Activated CD8-positive, alpha-beta memory T cell treated with anti-CD3 and anti-CD28 coated beads, Interleukin-2, amount 10 ng/mL, durations not matched to agents 7 days and 5 days (primary cell): ENCODE measurements around the gene PHF23. TPM values are rescaled to one million over a fixed set of nuclear protein-coding genes. Genes with fewer than 3 reads are reported as not detected.

Experiments used
- ATAC-seq: fragments of 150-1000 bp; cut with Tn5 transposase; one replicate; pipeline ENCODE4 v1.10.0; 2021; ENCODE audit warnings: moderate library complexity
- CTCF ChIA-PET: fragments of 350-600 bp; sonication (Branson Sonifier 250); formaldehyde crosslinking; loops from one replicate; lab custom pipeline; 2021; ENCODE audit warnings: antibody characterized with exemption; lab: Charles Lee
- DNase-seq: peaks from one replicate; pipeline ENCODE4 v3.0.0-alpha.2; 2020
- H3K27ac Mint-ChIP-seq: one replicate; pipeline ENCODE4 v1.8.0; 2021; ENCODE audit warnings: mild to moderate bottlenecking, mixed read lengths
- H3K27me3 Mint-ChIP-seq: one replicate; pipeline ENCODE4 v1.8.0; 2021; ENCODE audit warnings: mixed read lengths
- H3K36me3 Mint-ChIP-seq: one replicate; pipeline ENCODE4 v1.8.0; 2021; ENCODE audit warnings: mild to moderate bottlenecking, mixed read lengths
- H3K4me1 Mint-ChIP-seq: one replicate; pipeline ENCODE4 v1.8.0; 2021; ENCODE audit warnings: mixed read lengths
- H3K4me3 Mint-ChIP-seq: one replicate; pipeline ENCODE4 v1.8.0; 2021; ENCODE audit warnings: mild to moderate bottlenecking, moderate library complexity, mixed read lengths
- H3K9me3 Mint-ChIP-seq: one replicate; pipeline ENCODE4 v1.8.0; 2022; ENCODE audit warnings: low read depth, mixed read lengths
- total RNA-seq, 2 experiments: library from RNA; stranded (reverse); gene quantifications; one replicate each; pipeline ENCODE4 v1.2.3, GENCODE V29; 2021

The PHF23 gene
- total RNA-seq, 2 experiments from 2014 or later, result 42.1 to 53.2 TPM

- DNase-seq, result no peak
- no peaks in the 10 kb centered on the region for H3K9me3 Mint-ChIP-seq
- no peak for ATAC-seq
- H3K36me3 Mint-ChIP-seq, result peaks cover 10% of the 10 kb centered on the region
- H3K27me3 Mint-ChIP-seq, result no peaks in the 10 kb centered on the region
- CTCF ChIA-PET, result interaction anchor here (0.6 to 4.1 kb wide), 12 partner anchors 12 to 395 kb away, joined by 3 to 42 read pairs (median 4); partner anchors contain the start of genes CTDNEP1, DVL2, ELP5 and FXR2
- H3K4me1 Mint-ChIP-seq, result peaks cover 50% of the 10 kb centered on the region
- peak overlapping the region; percentile 91 for H3K27ac Mint-ChIP-seq
- peak overlapping the region; percentile 91 for H3K4me3 Mint-ChIP-seq
These were observed 19.9 kb downstream of the PHF23 start for GRCh38 chr17:7219229-7219811.

GRCh38 chr17:7218758-7219157 lies 20.5 kb downstream of the PHF23 start:
- Mint-ChIP-seq H3K36me3 (peaks cover 10% of the 10 kb centered on the region), H3K4me3 (no peak overlapping the region), H3K27ac (no peak overlapping the region), H3K9me3 (no peaks in the 10 kb centered on the region), H3K4me1 (peaks cover 55% of the 10 kb centered on the region), H3K27me3 (no peaks in the 10 kb centered on the region)
- DNase-seq (no peak), ATAC-seq (no peak)
- CTCF ChIA-PET, result interaction anchor here (1.7 to 4.1 kb wide), 3 partner anchors 20 to 396 kb away, joined by 5 to 42 read pairs (median 18); partner anchors contain the start of genes FXR2 and PHF23

- H3K27ac Mint-ChIP-seq, result no peak overlapping the region
- H3K4me3 Mint-ChIP-seq, result peak overlapping the region; percentile 7
- H3K4me1 Mint-ChIP-seq, result peaks cover 59% of the 10 kb centered on the region
- H3K36me3 Mint-ChIP-seq, result peaks cover 5% of the 10 kb centered on the region
- no peaks in the 10 kb centered on the region for H3K9me3 Mint-ChIP-seq
- CTCF ChIA-PET, result no interaction called here
- ATAC-seq, result no peak
- peaks cover 4% of the 10 kb centered on the region for H3K27me3 Mint-ChIP-seq
- no peak for DNase-seq
These were observed 21.1 kb downstream of the PHF23 start for GRCh38 chr17:7218166-7218565.

- no peak for DNase-seq
- H3K36me3 Mint-ChIP-seq, result no peaks in the 10 kb centered on the region
- ATAC-seq, result no peak
- H3K4me1 Mint-ChIP-seq, result peaks cover 60% of the 10 kb centered on the region
- no peaks in the 10 kb centered on the region for H3K9me3 Mint-ChIP-seq
- H3K4me3 Mint-ChIP-seq, result no peak overlapping the region
- no peak overlapping the region for H3K27ac Mint-ChIP-seq
- H3K27me3 Mint-ChIP-seq, result peaks cover 7% of the 10 kb centered on the region
- CTCF ChIA-PET, result no interaction called here
These were observed 21.9 kb downstream of the PHF23 start for GRCh38 chr17:7217113-7217987.

GRCh38 chr17:7216242-7217112 lies 22.8 kb downstream of the PHF23 start:
- DNase-seq (no peak), ATAC-seq (no peak)
- CTCF ChIA-PET, result interaction anchor here (0.5 kb wide), 1 partner anchor 466 kb away, joined by 3 read pairs; no protein-coding TSS in a partner anchor
- Mint-ChIP-seq H3K27me3 (peaks cover 13% of the 10 kb centered on the region), H3K4me3 (peak overlapping the region; percentile 0), H3K27ac (no peak overlapping the region), H3K4me1 (peaks cover 61% of the 10 kb centered on the region), H3K9me3 (no peaks in the 10 kb centered on the region), H3K36me3 (no peaks in the 10 kb centered on the region)

- DNase-seq (no peak), ATAC-seq (no peak)
- H3K4me1 Mint-ChIP-seq, result peaks cover 54% of the 10 kb centered on the region
- H3K4me3 Mint-ChIP-seq, result no peak overlapping the region
- H3K9me3 Mint-ChIP-seq, result no peaks in the 10 kb centered on the region
- peaks cover 13% of the 10 kb centered on the region for H3K27me3 Mint-ChIP-seq
- CTCF ChIA-PET, result interaction anchor here (1.5 to 1.6 kb wide), 2 partner anchors 10 to 38 kb away, joined by 3 to 5 read pairs; no protein-coding TSS in a partner anchor
- no peaks in the 10 kb centered on the region for H3K36me3 Mint-ChIP-seq
- no peak overlapping the region for H3K27ac Mint-ChIP-seq
These were observed 23.5 kb downstream of the PHF23 start for GRCh38 chr17:7215652-7216180.

- CTCF ChIA-PET, result interaction anchor here (0.8 to 1.6 kb wide), 5 partner anchors 9 to 169 kb away, joined by 3 to 10 read pairs (median 5); partner anchors contain the start of gene GABARAP
- ATAC-seq (no peak), DNase-seq (no peak)
- Mint-ChIP-seq H3K4me1 (peaks cover 50% of the 10 kb centered on the region), H3K9me3 (no peaks in the 10 kb centered on the region), H3K27me3 (peaks cover 15% of the 10 kb centered on the region), H3K4me3 (peak overlapping the region; percentile 77), H3K27ac (peak overlapping the region; percentile 88), H3K36me3 (no peaks in the 10 kb centered on the region)
These were observed 24.1 kb downstream of the PHF23 start for GRCh38 chr17:7215136-7215638.

GRCh38 chr17:7214300-7215135 lies 24.7 kb downstream of the PHF23 start:
- Mint-ChIP-seq H3K27me3 (peaks cover 18% of the 10 kb centered on the region), H3K9me3 (no peaks in the 10 kb centered on the region), H3K4me3 (peak overlapping the region; percentile 77), H3K4me1 (peaks cover 49% of the 10 kb centered on the region), H3K36me3 (no peaks in the 10 kb centered on the region), H3K27ac (peak overlapping the region; percentile 88)
- CTCF ChIA-PET, result interaction anchor here (0.7 to 1.6 kb wide), 9 partner anchors 9 to 298 kb away, joined by 3 to 10 read pairs (median 3); partner anchors contain the start of genes CTDNEP1 and GABARAP
- peak; percentile 100 for DNase-seq
- peak; percentile 86 for ATAC-seq

GRCh38 chr17:7213895-7214299 lies 25.4 kb downstream of the PHF23 start:
- ATAC-seq (no peak), DNase-seq (no peak)
- H3K27ac Mint-ChIP-seq, result peak overlapping the region; percentile 88
- H3K27me3 Mint-ChIP-seq, result peaks cover 18% of the 10 kb centered on the region
- CTCF ChIA-PET, result interaction anchor here (0.7 to 1.6 kb wide), 8 partner anchors 8 to 298 kb away, joined by 3 to 10 read pairs (median 4); partner anchors contain the start of gene CTDNEP1
- peaks cover 43% of the 10 kb centered on the region for H3K4me1 Mint-ChIP-seq
- H3K4me3 Mint-ChIP-seq, result peak overlapping the region; percentile 77
- H3K9me3 Mint-ChIP-seq, result no peaks in the 10 kb centered on the region
- H3K36me3 Mint-ChIP-seq, result no peaks in the 10 kb centered on the region

GRCh38 chr17:7211491-7212273 lies 27.6 kb downstream of the PHF23 start:
- no peak overlapping the region for H3K27ac Mint-ChIP-seq
- peaks cover 31% of the 10 kb centered on the region for H3K4me1 Mint-ChIP-seq
- DNase-seq, result no peak
- CTCF ChIA-PET, result no interaction called here
- no peaks in the 10 kb centered on the region for H3K36me3 Mint-ChIP-seq
- no peaks in the 10 kb centered on the region for H3K9me3 Mint-ChIP-seq
- ATAC-seq, result no peak
- H3K27me3 Mint-ChIP-seq, result peaks cover 18% of the 10 kb centered on the region
- H3K4me3 Mint-ChIP-seq, result no peak overlapping the region

GRCh38 chr17:7208754-7209460 lies 30.4 kb downstream of the PHF23 start:
- Mint-ChIP-seq H3K27ac (no peak overlapping the region), H3K27me3 (peaks cover 18% of the 10 kb centered on the region), H3K4me1 (peaks cover 29% of the 10 kb centered on the region), H3K9me3 (no peaks in the 10 kb centered on the region), H3K4me3 (no peak overlapping the region), H3K36me3 (no peaks in the 10 kb centered on the region)
- no peak for ATAC-seq
- no peak for DNase-seq
- CTCF ChIA-PET, result no interaction called here
